H9 (cell line): ENCODE results near the gene KANSL1. TPM values are rescaled to one million over a fixed set of nuclear protein-coding genes. Genes with fewer than 3 reads are reported as not detected.

Experiments
- DNase-seq: peaks from one replicate; pipeline ENCODE4 v3.0.0-alpha.2; 2017
- H2AFZ ChIP-seq: one replicate; pipeline ENCODE4 v1.6.1; 2013; ENCODE audit warnings: mild to moderate bottlenecking, low read length, control low read depth, moderate library complexity
- H2AK5ac ChIP-seq: 2 replicates; pipeline ENCODE4 v1.6.1; 2013; ENCODE audit warnings: low read length, control low read depth, mixed read lengths; ENCODE audit not compliant: insufficient read length
- H2BK120ac ChIP-seq: one replicate; pipeline ENCODE4 v1.6.1; 2013; ENCODE audit warnings: low read depth, mild to moderate bottlenecking, low read length, control low read depth, inconsistent platforms; ENCODE audit not compliant: poor library complexity, severe bottlenecking
- H2BK12ac ChIP-seq: 2 replicates; pipeline ENCODE4 v1.6.1; 2013; ENCODE audit warnings: low read length, control low read depth, mixed read lengths, low read depth; ENCODE audit not compliant: insufficient read length
- H2BK15ac ChIP-seq: 2 replicates; pipeline ENCODE4 v1.6.1; 2013; ENCODE audit warnings: low read depth, low read length, control low read depth
- H2BK20ac ChIP-seq: one replicate; pipeline ENCODE4 v1.6.1; 2013; ENCODE audit warnings: low read depth, mild to moderate bottlenecking, low read length, control low read depth, inconsistent platforms; ENCODE audit not compliant: poor library complexity, severe bottlenecking
- H2BK5ac ChIP-seq: 2 replicates; pipeline ENCODE4 v1.6.1; 2013; ENCODE audit warnings: low read length, control low read depth, mixed read lengths; ENCODE audit not compliant: insufficient read length
- H3K14ac ChIP-seq: 2 replicates; pipeline ENCODE4 v1.6.1; 2013; ENCODE audit warnings: low read length, control low read depth; ENCODE audit not compliant: insufficient read depth
- H3K18ac ChIP-seq: 2 replicates; pipeline ENCODE4 v1.6.1; 2013; ENCODE audit warnings: low read depth, mild to moderate bottlenecking, mixed read lengths, low read length, control low read depth; ENCODE audit not compliant: insufficient read length
- H3K23ac ChIP-seq: 2 replicates; pipeline ENCODE4 v1.6.1; 2013; ENCODE audit warnings: low read length, control low read depth, mixed read lengths, low read depth; ENCODE audit not compliant: insufficient read length
- H3K23me2 ChIP-seq: 2 replicates; pipeline ENCODE4 v1.6.1; 2013; ENCODE audit warnings: low read depth, mild to moderate bottlenecking, mixed read lengths, low read length, control low read depth; ENCODE audit not compliant: insufficient read length, poor library complexity, severe bottlenecking
- H3K27ac ChIP-seq: 2 replicates; pipeline ENCODE4 v1.5.1; 2013; ENCODE audit warnings: low read length, control low read depth, mixed read lengths, low read depth; ENCODE audit not compliant: insufficient read length
- H3K27me3 ChIP-seq: 2 replicates; pipeline ENCODE4 v1.6.1; 2013; ENCODE audit warnings: low read length, control low read depth, inconsistent platforms; ENCODE audit not compliant: insufficient read depth
- H3K4ac ChIP-seq: 2 replicates; pipeline ENCODE4 v1.6.1; 2013; ENCODE audit warnings: low read depth, mild to moderate bottlenecking, control low read depth, inconsistent platforms, low read length, moderate library complexity
- H3K4me1 ChIP-seq: 2 replicates; pipeline ENCODE4 v1.6.1; 2013; ENCODE audit warnings: low read length, control low read depth, inconsistent platforms; ENCODE audit not compliant: insufficient read depth
- H3K4me2 ChIP-seq: 2 replicates; pipeline ENCODE4 v1.6.1; 2013; ENCODE audit warnings: low read length, control low read depth, mixed read lengths; ENCODE audit not compliant: insufficient read length, insufficient read depth
- H3K56ac ChIP-seq: 2 replicates; pipeline ENCODE4 v1.6.1; 2013; ENCODE audit warnings: low read depth, mild to moderate bottlenecking, mixed read lengths, low read length, control low read depth; ENCODE audit not compliant: insufficient read length
- H3K79me1 ChIP-seq: 2 replicates; pipeline ENCODE4 v1.6.1; 2013; ENCODE audit warnings: low read depth, mild to moderate bottlenecking, moderate library complexity, low read length, control low read depth, inconsistent platforms; ENCODE audit not compliant: insufficient read depth, poor library complexity, severe bottlenecking
- H3K79me2 ChIP-seq: 2 replicates; pipeline ENCODE4 v1.6.1; 2013; ENCODE audit warnings: low read length, control low read depth, inconsistent platforms; ENCODE audit not compliant: insufficient read depth
- H3K9ac ChIP-seq: 2 replicates; pipeline ENCODE4 v1.6.1; 2013; ENCODE audit warnings: low read length, control low read depth, mixed read lengths; ENCODE audit not compliant: insufficient read length; ENCODE audit errors: extremely low read depth
- H3K9me3 ChIP-seq: one replicate; pipeline ENCODE4 v1.6.1; 2013; ENCODE audit warnings: low read depth, low read length, inconsistent platforms; ENCODE audit not compliant: control insufficient read depth
- H3T11ph ChIP-seq: one replicate; pipeline ENCODE4 v1.6.1; 2013; ENCODE audit warnings: mild to moderate bottlenecking, low read length, control low read depth, inconsistent platforms
- H4K20me1 ChIP-seq: one replicate; pipeline ENCODE4 v1.6.1; 2013; ENCODE audit not compliant: control insufficient read depth, insufficient read length, insufficient read depth
- H4K5ac ChIP-seq: 2 replicates; pipeline ENCODE4 v1.6.1; 2013; ENCODE audit warnings: low read depth, mild to moderate bottlenecking, mixed read lengths, low read length, control low read depth; ENCODE audit not compliant: insufficient read length
- H4K8ac ChIP-seq: replicated peaks from 2 replicates; pipeline ENCODE4 v1.6.1; 2013; ENCODE audit warnings: low read length, control low read depth, mixed read lengths, low read depth; ENCODE audit not compliant: insufficient read length
- H4K91ac ChIP-seq: 2 replicates; pipeline ENCODE4 v1.6.1; 2013; ENCODE audit warnings: low read depth, mild to moderate bottlenecking, moderate library complexity, mixed read lengths, low read length, control low read depth; ENCODE audit not compliant: insufficient read length
- H3K27ac Mint-ChIP-seq, 3 experiments: 2 replicates in 2 of 3; 3 replicates in 1 of 3; pipeline ENCODE4 v1.8.0; 2020 to 2021; ENCODE audit warnings: mixed read lengths in 3 of 3, mild to moderate bottlenecking in 1 of 3, moderate library complexity in 1 of 3
- H3K27me3 Mint-ChIP-seq: 2 replicates; pipeline ENCODE4 v1.8.0; 2021; ENCODE audit warnings: low read depth, mild to moderate bottlenecking, moderate library complexity, mixed read lengths
- H3K36me3 Mint-ChIP-seq, 3 experiments: 2 replicates in 2 of 3; 3 replicates in 1 of 3; pipeline ENCODE4 v1.8.0; 2020 to 2021; ENCODE audit warnings: low read depth in 3 of 3, mixed read lengths in 3 of 3; ENCODE audit not compliant: insufficient read depth in 1 of 3
- H3K4me1 Mint-ChIP-seq, 2 experiments: 2 replicates each; pipeline ENCODE4 v1.8.0; 2020; ENCODE audit warnings: mixed read lengths in 2 of 2
- H3K4me3 Mint-ChIP-seq, 2 experiments: 2 replicates in 1 of 2; 3 replicates in 1 of 2; pipeline ENCODE4 v1.8.0; 2020 to 2021; ENCODE audit warnings: mild to moderate bottlenecking in 2 of 2, mixed read lengths in 2 of 2, moderate library complexity in 1 of 2
- H3K9me3 Mint-ChIP-seq, 2 experiments: 2 replicates in 1 of 2; 3 replicates in 1 of 2; pipeline ENCODE4 v1.8.0; 2020; ENCODE audit warnings: mild to moderate bottlenecking in 2 of 2, mixed read lengths in 2 of 2, moderate library complexity in 1 of 2
- CTCF ChIP-seq: fragments of 200-600 bp; sonication (generic); conservative IDR thresholded peaks from 3 replicates; pipeline ENCODE4 v1.8.0; 2021; ENCODE audit warnings: antibody characterized with exemption, mild to moderate bottlenecking
- WGBS: extraction: QIAGEN DNeasy Blood & Tissue Kit; methylation state at CpG from one replicate; pipeline ENCODE4 v1.1.7; 2013; ENCODE audit warnings: missing lambda C conversion rate, low lambda C conversion rate, mixed read lengths; ENCODE audit not compliant: insufficient read length; ENCODE audit errors: extremely low coverage; 5-methylcytosine and 5-hydroxymethylcytosine counted together
- total RNA-seq: library from RNA; stranded (reverse); gene quantifications from 2 replicates; pipeline ENCODE4 v1.2.1, GENCODE V29; 2021

Gene KANSL1
- total RNA-seq, 1 experiment from 2014 or later: 114 TPM

- peaks cover 12% of the 10 kb centered on the region for H3K4me1 ChIP-seq
- H3K79me2 ChIP-seq: peaks cover 79% of the 10 kb centered on the region
- H3K14ac ChIP-seq: no peak overlapping the region
- H4K20me1 ChIP-seq: no peaks in the 10 kb centered on the region
- no peak overlapping the region for H2BK120ac ChIP-seq
- no peak overlapping the region for H4K91ac ChIP-seq
- H3K56ac ChIP-seq: no peak overlapping the region
- no peak overlapping the region for H2BK12ac ChIP-seq
- no peaks in the 10 kb centered on the region for H3K27me3 Mint-ChIP-seq
- no peaks in the 10 kb centered on the region for H3K9me3 ChIP-seq
- H3K23me2 ChIP-seq: no peaks in the 10 kb centered on the region
- no CpG with 5 or more reads among the region's 1 CpG for WGBS
- H2BK15ac ChIP-seq: no peak overlapping the region
- H3K4me3 Mint-ChIP-seq: no peak overlapping the region
- no peak overlapping the region for H3K9ac ChIP-seq
- H4K5ac ChIP-seq: no peak overlapping the region
- H3K27ac ChIP-seq: no peak overlapping the region
- H3K27ac Mint-ChIP-seq: peak overlapping the region in 1 of 3 experiments; percentile 38; a peak in 1 of 7 replicates
- H3T11ph ChIP-seq: no peak overlapping the region
- H3K4me1 Mint-ChIP-seq: peaks cover 60 to 61% of the 10 kb centered on the region in 2 experiments
- no peak overlapping the region for H2BK5ac ChIP-seq
- H3K27me3 ChIP-seq: no peaks in the 10 kb centered on the region
- H3K18ac ChIP-seq: no peak overlapping the region
- no peak for DNase-seq
- H2BK20ac ChIP-seq: no peak overlapping the region
- no peak overlapping the region for H2AFZ ChIP-seq
- no peak overlapping the region for H4K8ac ChIP-seq
- H3K23ac ChIP-seq: no peak overlapping the region
- H3K4me2 ChIP-seq: no peak overlapping the region
- H2AK5ac ChIP-seq: no peak overlapping the region
- no peak overlapping the region for H3K4ac ChIP-seq
- peaks cover 10 to 17% (median 12%) of the 10 kb centered on the region in 3 experiments; a peak in 6 of 7 replicates for H3K36me3 Mint-ChIP-seq
- no peaks in the 10 kb centered on the region for H3K9me3 Mint-ChIP-seq
- peaks cover 4% of the 10 kb centered on the region for H3K79me1 ChIP-seq
- TF ChIP-seq CTCF: no peak
Measured at GRCh38 chr17:46175891-46176290, 17.3 kb downstream of the KANSL1 start.
